ENCODE data around the gene RIPPLY2. TPM values are rescaled to one million over a fixed set of nuclear protein-coding genes. Genes with fewer than 3 reads are reported as not detected.
A peak's percentile ranks its signal among the peaks of the same experiment; 100 is the strongest.

Gene RIPPLY2
- total RNA-seq, 6 experiments from 2014 or later, result not detected

DNA sequence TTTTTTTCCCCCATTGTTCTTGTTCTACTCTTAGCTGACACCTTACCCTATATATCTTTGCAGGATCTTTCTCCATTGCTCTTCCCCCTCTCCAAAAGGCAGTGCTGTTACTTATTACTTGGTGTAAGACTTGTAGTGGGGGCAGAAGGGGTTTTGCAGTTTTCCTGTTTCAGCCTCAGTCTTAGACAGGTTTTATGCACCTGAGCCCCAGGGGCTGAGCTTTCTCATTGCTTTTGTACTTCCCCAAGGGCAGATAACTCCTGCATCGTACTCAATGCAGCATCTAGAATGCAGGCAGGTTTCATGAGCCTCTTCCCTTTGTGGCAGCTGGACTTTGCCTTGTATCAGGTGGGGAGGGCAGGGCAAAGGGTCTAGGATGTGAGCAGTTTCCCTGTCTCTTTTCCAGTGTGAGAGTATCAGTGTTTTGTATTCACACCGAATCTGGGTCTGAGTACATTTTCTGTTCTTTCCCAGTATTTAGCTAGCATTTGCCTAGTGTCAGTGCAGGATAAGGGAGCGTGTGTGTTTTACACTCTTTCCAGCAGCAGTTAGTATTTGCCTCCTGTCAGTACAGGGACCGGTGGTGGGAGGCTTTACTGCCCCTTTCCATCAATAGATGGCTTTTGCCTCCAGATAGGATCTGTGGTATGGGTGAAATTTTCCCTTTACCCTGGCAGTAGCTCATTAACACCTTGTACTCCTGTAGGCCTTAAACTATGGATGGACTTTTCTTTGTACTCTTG lies 25.9 kb downstream of the RIPPLY2 start:
- Histone ChIP-seq H3K36me3 (no peaks in the 10 kb centered on the region), H3K27me3 (no peaks in the 10 kb centered on the region), H3K4me3 (no peak overlapping the region), H3K4me1 (no peaks in the 10 kb centered on the region), H3K27ac (no peak overlapping the region), H3K9me3 (no peaks in the 10 kb centered on the region)
- TF ChIP-seq POLR2A (IDR thresholded peaks at IDR 0.05), result no peak
- TF ChIP-seq, protein P1, sequence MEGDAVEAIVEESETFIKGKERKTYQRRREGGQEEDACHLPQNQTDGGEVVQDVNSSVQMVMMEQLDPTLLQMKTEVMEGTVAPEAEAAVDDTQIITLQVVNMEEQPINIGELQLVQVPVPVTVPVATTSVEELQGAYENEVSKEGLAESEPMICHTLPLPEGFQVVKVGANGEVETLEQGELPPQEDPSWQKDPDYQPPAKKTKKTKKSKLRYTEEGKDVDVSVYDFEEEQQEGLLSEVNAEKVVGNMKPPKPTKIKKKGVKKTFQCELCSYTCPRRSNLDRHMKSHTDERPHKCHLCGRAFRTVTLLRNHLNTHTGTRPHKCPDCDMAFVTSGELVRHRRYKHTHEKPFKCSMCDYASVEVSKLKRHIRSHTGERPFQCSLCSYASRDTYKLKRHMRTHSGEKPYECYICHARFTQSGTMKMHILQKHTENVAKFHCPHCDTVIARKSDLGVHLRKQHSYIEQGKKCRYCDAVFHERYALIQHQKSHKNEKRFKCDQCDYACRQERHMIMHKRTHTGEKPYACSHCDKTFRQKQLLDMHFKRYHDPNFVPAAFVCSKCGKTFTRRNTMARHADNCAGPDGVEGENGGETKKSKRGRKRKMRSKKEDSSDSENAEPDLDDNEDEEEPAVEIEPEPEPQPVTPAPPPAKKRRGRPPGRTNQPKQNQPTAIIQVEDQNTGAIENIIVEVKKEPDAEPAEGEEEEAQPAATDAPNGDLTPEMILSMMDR (IDR thresholded peaks at IDR 0.05), result no peak
- intact Hi-C loops (cut with DNase I), result no loop called here
- WGBS (ENCODE audit: insufficient coverage, low coverage, low lambda C conversion rate, missing lambda C conversion rate), result 64% methylated on average over 4 of the region's 4 CpGs
- DNase-seq (no peak), ATAC-seq (peak in 2 of 4 donors; percentile 24 to 30)

DNA sequence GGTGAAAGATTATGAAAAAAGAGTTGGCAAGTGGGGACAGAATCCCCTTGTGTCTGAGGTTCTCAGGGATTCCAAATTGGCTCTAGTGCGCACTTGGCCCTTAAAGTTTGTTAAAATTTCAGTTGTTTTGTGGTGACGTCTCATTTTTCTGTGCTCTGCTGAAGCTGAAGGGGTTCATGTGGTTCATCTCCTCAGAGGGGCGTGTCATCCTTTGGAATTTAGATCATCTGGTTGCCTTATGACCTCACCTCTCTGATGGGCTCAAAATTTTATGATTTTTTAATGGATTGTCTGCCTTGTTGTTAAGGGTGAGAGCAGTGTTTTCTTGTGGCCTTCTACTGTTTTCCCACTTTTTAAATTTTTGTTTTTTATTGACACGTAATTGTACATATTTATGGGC lies 26.6 kb downstream of the RIPPLY2 start:
- H3K9me3 ChIP-seq, result no peaks in the 10 kb centered on the region
- DNase-seq, result no peak
- no peak overlapping the region for H3K4me3 ChIP-seq
- TF ChIP-seq POLR2A (IDR thresholded peaks at IDR 0.05), result no peak
- TF ChIP-seq, protein P1 (IDR thresholded peaks at IDR 0.05), result no peak
- intact Hi-C loops (cut with DNase I), result no loop called here
- no peaks in the 10 kb centered on the region for H3K36me3 ChIP-seq
- no peaks in the 10 kb centered on the region for H3K4me1 ChIP-seq
- no peaks in the 10 kb centered on the region for H3K27me3 ChIP-seq
- 100% methylated on average over 3 of the region's 4 CpGs for WGBS (ENCODE audit: insufficient coverage, low coverage, low lambda C conversion rate, missing lambda C conversion rate)
- no peak for ATAC-seq
- no peak overlapping the region for H3K27ac ChIP-seq

- no peak for DNase-seq
- no peak overlapping the region for H3K4me3 ChIP-seq
- 40% methylated on average over 2 of the region's 2 CpGs for WGBS (ENCODE audit: insufficient coverage, low coverage, low lambda C conversion rate, missing lambda C conversion rate)
- no peak overlapping the region for H3K27ac ChIP-seq
- no peaks in the 10 kb centered on the region for H3K9me3 ChIP-seq
- intact Hi-C loops (cut with DNase I), result no loop called here
- ATAC-seq, result no peak
- TF ChIP-seq, protein P1 (IDR thresholded peaks at IDR 0.05), result no peak
- TF ChIP-seq POLR2A (IDR thresholded peaks at IDR 0.05), result no peak
- H3K27me3 ChIP-seq, result no peaks in the 10 kb centered on the region
- no peaks in the 10 kb centered on the region for H3K4me1 ChIP-seq
- H3K36me3 ChIP-seq, result no peaks in the 10 kb centered on the region
These were observed 30.1 kb downstream of the RIPPLY2 start for GRCh38 chr6:83883240-83883639.

DNA sequence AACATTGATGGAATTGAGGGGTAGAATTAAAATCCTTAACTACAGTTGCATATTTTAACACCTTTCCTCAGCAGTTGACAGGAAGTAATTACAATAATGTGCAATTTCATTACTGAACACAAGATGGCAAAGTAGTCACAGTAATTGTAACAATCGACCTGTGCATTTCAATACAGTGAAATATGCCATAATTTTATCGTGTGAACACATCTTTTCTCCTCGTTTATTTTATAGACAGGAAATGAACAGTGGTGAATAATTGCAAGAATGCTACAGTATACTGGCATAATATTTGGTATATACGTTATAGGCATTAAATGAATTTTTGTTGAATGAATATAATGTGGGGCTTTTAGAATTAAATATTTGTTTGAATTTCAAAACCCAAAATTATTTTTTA lies 31.4 kb downstream of the RIPPLY2 start:
- ATAC-seq (peak; percentile 63 to 85 (median 78)), DNase-seq (no peak)
- WGBS (ENCODE audit: insufficient coverage, low coverage, low lambda C conversion rate, missing lambda C conversion rate), result 5% methylated on average over 4 of the region's 4 CpGs
- TF ChIP-seq POLR2A (IDR thresholded peaks at IDR 0.05), result no peak
- TF ChIP-seq, protein P1 (IDR thresholded peaks at IDR 0.05), result peak; percentile 64 to 86 (median 70)
- Histone ChIP-seq H3K9me3 (no peaks in the 10 kb centered on the region), H3K36me3 (no peaks in the 10 kb centered on the region), H3K27ac (no peak overlapping the region), H3K4me1 (no peaks in the 10 kb centered on the region), H3K27me3 (no peaks in the 10 kb centered on the region), H3K4me3 (no peak overlapping the region)
- intact Hi-C loops (cut with DNase I), result no loop called here
